Left ventricle myocardium superior (tissue), 1 donor: ENCODE data around the gene SELE. TPM values are rescaled to one million over a fixed set of nuclear protein-coding genes. Genes with fewer than 3 reads are reported as not detected.

Source experiments
- ATAC-seq: fragments of 200-7000 bp; cut with Tn5 transposase; one replicate; pipeline ENCODE4 v1.9.1; 2020; ENCODE audit warnings: mild to moderate bottlenecking, moderate library complexity
- DNase-seq: peaks from one replicate; pipeline ENCODE4 v3.0.0-alpha.2; 2020
- intact Hi-C: fragments of 100-400 bp; cut with micrococcal nuclease; formaldehyde crosslinking; loops from one replicate; pipeline ENCODE4 v1.11.0; 2022
- long read RNA-seq: library from polyadenylated mRNA; unstranded; transcript quantifications from one replicate; pipeline ENCODE4 v2.0.0, GENCODE V29; 2021
- total RNA-seq: library from RNA; stranded (reverse); fragmentation: NEBNext Ultra II Directional; extraction: Animal tissue kit (Norgen Biotek cat#: 25700); gene quantifications from one replicate; pipeline ENCODE4 v1.2.1, GENCODE V29; 2021
- donor health status: DM: no; HTN: yes; CAD: no; lungs with severe emphysema.

SELE gene, protein sequence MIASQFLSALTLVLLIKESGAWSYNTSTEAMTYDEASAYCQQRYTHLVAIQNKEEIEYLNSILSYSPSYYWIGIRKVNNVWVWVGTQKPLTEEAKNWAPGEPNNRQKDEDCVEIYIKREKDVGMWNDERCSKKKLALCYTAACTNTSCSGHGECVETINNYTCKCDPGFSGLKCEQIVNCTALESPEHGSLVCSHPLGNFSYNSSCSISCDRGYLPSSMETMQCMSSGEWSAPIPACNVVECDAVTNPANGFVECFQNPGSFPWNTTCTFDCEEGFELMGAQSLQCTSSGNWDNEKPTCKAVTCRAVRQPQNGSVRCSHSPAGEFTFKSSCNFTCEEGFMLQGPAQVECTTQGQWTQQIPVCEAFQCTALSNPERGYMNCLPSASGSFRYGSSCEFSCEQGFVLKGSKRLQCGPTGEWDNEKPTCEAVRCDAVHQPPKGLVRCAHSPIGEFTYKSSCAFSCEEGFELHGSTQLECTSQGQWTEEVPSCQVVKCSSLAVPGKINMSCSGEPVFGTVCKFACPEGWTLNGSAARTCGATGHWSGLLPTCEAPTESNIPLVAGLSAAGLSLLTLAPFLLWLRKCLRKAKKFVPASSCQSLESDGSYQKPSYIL
- total RNA-seq, result 0.92 TPM
- long read RNA-seq, partial matches to known transcripts, result 0 of 1 reads
- long read RNA-seq, other reads (novel, unspliced or antisense), result 0 of 1 reads

- ATAC-seq (no peak), DNase-seq (no peak)
- intact Hi-C loops, result no loop called here
Observed at GRCh38 chr1:169733924-169734323, at the start of gene SELE. TSS of gene SELE (minus strand) at chr1:169734079. CDS start at chr1:169733612, 467 bp downstream.

GRCh38 chr1:169782596-169782995 lies 48.7 kb upstream of the SELE start:
- intact Hi-C loops, result no loop called here
- DNase-seq (no peak), ATAC-seq (no peak)

- ATAC-seq (no peak), DNase-seq (no peak)
- intact Hi-C loops, result no loop called here
Observed at GRCh38 chr1:169779970-169780369, 46.1 kb upstream of the SELE start.

- intact Hi-C loops, result no loop called here
- DNase-seq (no peak), ATAC-seq (no peak)
Observed at GRCh38 chr1:169779150-169779549, 45.3 kb upstream of the SELE start.

DNA sequence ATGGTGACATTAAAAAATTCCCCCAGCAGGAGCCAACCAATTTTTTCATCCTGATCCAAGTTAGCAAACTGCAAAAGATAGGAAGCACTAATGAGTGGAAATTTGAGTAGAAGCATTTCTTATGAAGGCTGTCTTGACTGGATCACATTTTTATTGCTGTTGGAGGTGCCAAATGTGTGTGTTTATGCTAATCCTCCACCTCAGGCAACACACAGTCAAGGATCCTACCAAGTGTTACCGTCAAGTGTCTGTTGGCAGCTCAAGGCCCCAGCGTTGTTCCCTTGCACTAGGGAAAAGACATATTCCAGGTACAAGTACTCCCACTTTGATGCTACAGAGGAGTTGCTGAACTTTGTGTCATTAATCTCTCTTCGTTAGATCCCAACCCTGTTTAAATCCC lies 42.6 kb upstream of the SELE start:
- no peak for ATAC-seq
- no peak for DNase-seq
- intact Hi-C loops, result no loop called here

DNA sequence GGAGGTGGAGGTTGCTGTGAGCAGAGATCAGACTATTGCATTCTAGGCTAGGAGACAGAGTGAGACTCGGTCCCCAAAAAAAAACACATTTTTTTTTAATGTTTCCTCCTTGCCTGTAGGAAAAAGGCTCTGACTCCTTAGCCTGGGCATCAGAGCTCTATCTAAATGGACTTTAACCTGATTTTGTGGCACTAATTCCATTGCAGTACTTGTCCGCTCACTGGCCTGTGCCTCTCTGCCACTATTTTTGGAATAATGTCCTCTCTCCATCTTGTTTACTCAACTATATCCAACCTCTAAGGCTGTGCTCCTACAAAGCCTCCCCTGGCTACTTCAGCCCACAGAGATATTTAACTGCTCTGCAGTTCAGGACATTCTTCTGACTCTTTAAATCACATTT lies 34.3 kb upstream of the SELE start:
- no peak for DNase-seq
- no peak for ATAC-seq
- intact Hi-C loops, result no loop called here

GRCh38 chr1:169765580-169766331 lies 31.9 kb upstream of the SELE start:
- no peak for DNase-seq
- ATAC-seq, result no peak
- intact Hi-C loops, result no loop called here

DNA sequence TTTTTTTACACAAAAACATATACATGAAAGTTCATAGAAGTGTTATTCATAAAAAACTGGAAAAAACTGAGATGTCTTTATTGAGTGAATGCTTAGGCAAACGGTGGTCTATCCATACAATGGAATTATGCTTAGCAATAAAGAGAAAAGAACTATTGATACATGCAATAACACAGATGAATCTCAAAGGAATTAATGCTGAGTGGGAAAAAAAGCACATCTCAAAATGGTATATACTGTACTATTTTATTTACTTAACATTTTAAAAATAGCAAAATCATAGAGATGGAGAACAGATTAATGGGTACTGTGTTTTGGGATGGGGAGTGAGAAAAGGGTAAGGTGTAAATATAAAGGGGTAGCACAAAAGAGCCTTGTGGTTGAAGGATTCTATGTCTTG lies 31.0 kb upstream of the SELE start:
- no peak for DNase-seq
- intact Hi-C loops, result no loop called here
- no peak for ATAC-seq

DNA sequence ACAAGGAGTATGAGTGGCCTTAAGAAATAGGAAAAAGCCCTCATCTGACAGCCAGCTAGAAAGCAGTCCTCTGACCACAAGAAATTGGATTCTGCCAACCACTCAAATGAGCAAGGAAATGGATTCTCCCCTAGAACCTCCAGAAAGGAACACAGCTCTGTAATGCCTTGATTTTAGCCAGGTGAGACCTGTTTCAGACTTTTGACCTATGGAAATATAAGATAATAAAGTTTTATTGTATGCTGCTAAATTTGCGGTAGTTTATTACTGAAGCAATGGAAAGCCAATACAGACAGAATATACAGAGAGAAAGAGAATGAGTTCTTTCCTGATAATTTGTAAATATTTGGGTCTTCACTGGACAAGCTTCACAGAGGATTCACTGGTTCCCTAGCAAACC lies 28.8 kb upstream of the SELE start:
- ATAC-seq, result no peak
- intact Hi-C loops, result no loop called here

GRCh38 chr1:169759038-169759437 lies 25.2 kb upstream of the SELE start:
- DNase-seq (no peak), ATAC-seq (no peak)
- intact Hi-C loops, result no loop called here

More for the DNA sequence above, 28.8 kb upstream of the SELE start:
- no peak for DNase-seq

- intact Hi-C loops, result no loop called here
- DNase-seq (no peak), ATAC-seq (no peak)
Observed at GRCh38 chr1:169753549-169753948, 19.7 kb upstream of the SELE start.

DNA sequence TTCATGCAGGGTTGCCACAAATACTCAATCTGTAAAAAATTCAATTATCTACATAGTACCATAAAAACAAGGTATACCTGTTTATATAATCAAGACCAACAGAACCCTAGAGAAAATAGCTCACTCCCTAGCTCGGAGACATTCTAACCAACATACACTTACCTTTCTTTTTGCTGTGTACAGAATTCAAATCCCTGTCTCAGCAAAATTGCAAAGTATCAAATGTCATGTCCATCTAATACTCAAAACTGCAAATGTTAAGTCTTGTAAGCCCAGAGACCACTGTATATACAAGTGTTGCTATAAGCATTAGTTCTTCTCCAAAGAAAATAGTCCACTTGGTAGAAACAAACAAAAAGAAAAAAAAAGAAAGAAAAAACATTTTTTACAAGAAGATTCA lies 16.2 kb upstream of the SELE start:
- no peak for DNase-seq
- intact Hi-C loops, result no loop called here
- no peak for ATAC-seq

DNA sequence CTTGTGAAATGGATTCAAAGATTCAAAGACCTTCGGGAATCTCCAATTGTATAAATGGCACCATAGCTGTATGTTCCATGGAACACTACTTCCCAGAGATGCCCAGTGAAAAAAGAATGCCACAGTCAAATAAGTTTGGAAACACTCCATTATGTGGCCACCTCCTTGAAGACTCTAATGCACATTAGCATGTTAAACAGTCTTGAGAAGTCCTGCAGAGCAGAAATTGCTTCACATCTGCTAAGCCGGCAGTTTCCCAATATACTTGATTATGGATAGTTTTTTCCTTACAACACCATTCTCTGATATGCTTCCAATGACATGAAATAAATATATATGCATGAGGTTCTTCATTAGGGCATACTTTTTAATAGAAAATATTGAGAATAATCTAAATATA lies 12.7 kb upstream of the SELE start:
- no peak for ATAC-seq
- intact Hi-C loops, result no loop called here

DNA sequence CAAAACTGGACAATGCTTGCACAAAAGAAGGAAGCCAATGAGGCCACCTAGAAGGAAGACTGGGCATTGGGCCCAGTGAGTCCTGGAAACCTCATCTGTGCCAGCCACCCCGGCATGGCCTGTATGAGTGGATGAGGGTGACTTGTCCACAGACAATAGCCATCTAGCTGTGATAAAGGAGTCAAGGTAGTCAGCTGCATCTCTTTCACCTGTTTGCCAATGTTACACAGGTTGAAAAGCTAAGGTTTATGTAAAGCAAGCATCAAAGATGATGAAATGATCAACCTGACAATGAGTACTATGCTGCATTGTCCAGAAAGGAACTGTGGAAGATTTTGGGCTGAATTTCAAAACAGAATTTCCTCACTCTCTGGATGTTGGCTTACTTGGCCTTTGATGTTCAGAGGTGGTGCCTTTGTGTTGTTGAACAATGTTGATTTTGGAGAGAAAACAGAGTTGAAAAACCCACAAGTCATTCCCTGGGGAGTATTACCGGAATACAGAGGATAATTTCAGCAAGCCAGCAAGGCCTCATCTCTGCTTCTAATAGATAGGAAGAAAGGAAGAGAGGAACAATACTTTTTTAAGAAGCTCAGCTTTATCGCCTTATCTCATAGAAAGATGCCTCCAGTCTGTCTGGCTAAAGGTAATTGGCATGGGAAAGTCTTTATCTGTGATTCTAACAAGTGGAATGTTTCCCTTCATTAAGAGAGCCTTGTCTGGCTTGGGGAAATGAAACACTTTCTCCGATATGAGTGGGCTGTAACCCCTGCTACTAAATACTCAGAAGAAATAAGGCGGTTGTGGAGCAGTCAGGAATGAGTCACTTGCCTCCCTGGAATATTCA lies 11.4 kb upstream of the SELE start:
- intact Hi-C loops, result no loop called here
- peak; percentile 26 for DNase-seq

More for the DNA sequence above, 12.7 kb upstream of the SELE start:
- no peak for DNase-seq

GRCh38 chr1:169741666-169742394 lies 8.0 kb upstream of the SELE start:
- no peak for DNase-seq
- no peak for ATAC-seq
- intact Hi-C loops, result no loop called here

More for the DNA sequence above, 11.4 kb upstream of the SELE start:
- peak; percentile 30 for ATAC-seq

GRCh38 chr1:169739980-169740379 lies 6.1 kb upstream of the SELE start:
- peak; percentile 29 for ATAC-seq
- intact Hi-C loops, result no loop called here
- DNase-seq, result no peak

DNA sequence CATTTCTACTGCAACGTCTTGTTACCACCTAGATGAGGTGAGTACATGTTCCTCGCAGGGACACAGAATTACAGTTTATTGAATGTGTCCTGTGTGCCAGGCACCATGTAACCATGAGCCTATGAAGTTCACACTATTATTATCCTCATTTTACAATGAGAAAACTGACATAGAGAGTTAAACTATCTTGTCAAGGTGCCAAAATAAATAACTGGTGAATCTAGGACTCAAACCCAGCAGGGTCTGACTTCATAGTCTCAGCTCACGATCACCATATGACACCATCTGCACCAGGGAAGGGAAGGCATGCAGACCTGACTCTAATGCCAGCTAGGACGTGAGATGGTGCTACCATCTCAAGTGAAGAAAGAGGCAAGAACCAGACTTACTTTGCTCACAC lies 2.4 kb downstream of the SELE start:
- intact Hi-C loops, result no loop called here
- no peak for DNase-seq
- no peak for ATAC-seq

DNA sequence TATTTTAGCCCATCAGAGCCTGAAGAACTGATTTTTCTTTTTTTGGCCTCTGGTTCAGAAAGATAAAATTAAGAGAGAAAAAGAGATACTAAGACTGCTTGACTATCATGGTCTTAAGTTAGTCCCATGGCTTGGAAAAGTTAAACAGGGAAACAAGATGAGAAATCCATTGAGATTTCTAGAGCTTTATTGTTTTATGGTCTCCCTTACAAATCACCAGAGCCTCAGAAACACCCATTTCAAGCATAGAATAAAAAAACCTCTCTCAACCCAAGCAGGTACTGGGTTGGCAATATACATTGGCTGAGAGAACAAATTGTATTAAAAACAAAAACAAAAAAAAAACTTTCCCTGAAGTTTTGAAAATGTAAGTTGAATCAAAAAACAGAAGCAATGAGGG lies 3.9 kb downstream of the SELE start:
- intact Hi-C loops, result no loop called here
- ATAC-seq (no peak), DNase-seq (no peak)

DNA sequence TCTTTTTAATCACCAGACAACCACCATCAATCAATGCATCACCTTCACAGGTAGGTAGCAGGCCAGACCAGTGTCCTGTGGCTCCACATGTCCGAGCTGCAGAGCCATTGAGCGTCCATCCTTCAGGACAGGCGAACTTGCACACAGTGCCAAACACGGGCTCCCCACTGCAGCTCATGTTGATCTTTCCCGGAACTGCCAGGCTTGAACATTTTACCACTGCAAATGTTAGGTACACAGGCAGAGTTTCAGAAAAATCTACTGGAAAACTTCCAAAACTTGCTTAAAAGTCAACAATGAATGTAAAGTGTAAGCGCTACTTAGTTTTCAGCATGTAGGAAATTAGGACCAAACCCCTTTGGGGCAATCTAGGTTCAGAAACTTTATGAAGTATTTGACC lies 6.6 kb downstream of the SELE start:
- DNase-seq, result no peak
- intact Hi-C loops, result no loop called here
- no peak for ATAC-seq
